Measurements from ENCODE around the gene NT5E.

Gene NT5E

DNA sequence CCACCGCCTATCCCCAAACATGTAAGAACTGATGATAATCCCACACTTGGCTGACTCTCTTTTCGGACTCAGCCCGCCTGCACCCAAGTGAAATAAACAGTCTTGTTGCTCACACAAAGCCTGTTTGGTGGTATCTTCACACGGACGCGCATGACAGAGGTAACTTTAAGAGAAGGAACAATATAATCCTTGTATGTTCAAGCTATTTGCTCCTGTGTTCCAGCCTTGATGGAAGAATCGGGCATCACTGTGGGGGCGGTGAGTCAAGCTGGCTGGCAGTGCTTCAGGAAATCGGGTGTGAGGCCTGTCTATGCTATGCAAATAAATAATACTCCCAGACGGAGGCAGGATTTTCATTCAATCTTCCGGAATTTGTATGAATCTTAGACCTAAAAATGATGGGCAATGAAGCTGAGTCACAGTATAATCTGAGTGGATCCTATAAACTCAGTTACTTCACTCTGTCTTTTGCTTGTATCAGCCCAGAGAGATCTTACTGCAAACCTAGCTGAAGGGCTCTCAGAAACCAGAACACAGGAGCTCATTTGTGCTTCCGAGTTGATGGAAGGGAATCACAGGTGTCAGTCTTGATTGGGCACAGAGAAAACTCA is 45.2 kb upstream of the NT5E start:
- Histone ChIP-seq H3K4me3 (no peak overlapping the region), H3K27ac (peak overlapping the region in 1 of 2 donors; percentile 71)
- DNase-seq (ENCODE audit: low spot score): no peak
- TF ChIP-seq, protein P1, sequence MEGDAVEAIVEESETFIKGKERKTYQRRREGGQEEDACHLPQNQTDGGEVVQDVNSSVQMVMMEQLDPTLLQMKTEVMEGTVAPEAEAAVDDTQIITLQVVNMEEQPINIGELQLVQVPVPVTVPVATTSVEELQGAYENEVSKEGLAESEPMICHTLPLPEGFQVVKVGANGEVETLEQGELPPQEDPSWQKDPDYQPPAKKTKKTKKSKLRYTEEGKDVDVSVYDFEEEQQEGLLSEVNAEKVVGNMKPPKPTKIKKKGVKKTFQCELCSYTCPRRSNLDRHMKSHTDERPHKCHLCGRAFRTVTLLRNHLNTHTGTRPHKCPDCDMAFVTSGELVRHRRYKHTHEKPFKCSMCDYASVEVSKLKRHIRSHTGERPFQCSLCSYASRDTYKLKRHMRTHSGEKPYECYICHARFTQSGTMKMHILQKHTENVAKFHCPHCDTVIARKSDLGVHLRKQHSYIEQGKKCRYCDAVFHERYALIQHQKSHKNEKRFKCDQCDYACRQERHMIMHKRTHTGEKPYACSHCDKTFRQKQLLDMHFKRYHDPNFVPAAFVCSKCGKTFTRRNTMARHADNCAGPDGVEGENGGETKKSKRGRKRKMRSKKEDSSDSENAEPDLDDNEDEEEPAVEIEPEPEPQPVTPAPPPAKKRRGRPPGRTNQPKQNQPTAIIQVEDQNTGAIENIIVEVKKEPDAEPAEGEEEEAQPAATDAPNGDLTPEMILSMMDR (IDR thresholded peaks at IDR 0.05): no peak

DNA sequence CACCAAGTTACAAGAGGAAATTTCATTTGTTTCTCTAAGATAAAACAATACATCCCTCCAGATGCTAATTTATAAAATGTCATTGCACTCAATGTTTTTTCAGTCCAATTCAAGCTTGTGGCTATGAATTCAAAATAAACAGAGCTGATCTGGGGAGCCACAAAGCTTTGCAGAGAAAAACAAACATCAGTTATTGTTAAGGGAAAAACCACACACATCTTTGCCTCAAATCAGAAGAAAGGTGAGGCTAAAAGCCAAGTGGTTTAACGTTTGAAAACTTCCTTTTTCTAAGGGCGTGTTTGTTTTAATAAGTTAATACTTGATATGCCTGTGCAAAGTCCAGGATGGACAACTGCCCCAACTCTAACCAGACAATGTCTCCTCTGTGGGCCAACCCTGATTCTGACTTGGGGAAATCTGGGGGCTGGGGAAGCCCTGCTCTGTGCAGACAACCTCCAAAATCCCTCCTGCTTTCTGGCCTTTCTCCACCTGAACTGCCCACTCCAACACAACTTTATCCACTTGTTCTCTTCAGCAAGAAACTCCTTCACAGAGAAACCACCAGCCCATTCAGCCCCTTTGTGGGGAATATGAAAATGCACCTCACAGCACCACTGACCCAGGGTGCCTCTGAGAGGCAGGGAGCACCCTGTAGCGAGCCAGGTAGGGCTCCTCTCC is 44.6 kb upstream of the NT5E start:
- H3K4me3 ChIP-seq: no peak overlapping the region
- DNase-seq (ENCODE audit: low spot score): no peak
- peak overlapping the region in 1 of 2 donors; percentile 3 for H3K27ac ChIP-seq
- TF ChIP-seq, protein P1 (IDR thresholded peaks at IDR 0.05): no peak

DNA sequence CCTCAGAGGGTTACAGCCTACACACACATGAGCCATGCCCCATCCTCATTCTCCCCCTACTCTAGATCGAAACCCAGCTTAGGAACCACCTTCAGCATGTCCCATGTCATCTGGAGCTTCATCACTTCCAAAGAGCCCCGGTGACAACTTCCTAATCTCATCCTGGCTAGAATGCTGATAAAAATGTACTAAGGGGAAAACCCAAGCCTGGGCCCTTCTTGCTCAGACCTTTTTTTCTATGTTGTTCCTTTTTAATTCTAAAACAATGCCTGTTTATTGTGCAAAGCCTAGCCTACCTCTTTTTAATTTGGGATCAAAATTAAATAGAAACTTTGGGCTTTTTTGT is 44.1 kb upstream of the NT5E start:
- TF ChIP-seq, protein P1 (IDR thresholded peaks at IDR 0.05): no peak
- Histone ChIP-seq H3K4me3 (no peak overlapping the region), H3K27ac (no peak overlapping the region)
- no peak for DNase-seq (ENCODE audit: low spot score)

DNA sequence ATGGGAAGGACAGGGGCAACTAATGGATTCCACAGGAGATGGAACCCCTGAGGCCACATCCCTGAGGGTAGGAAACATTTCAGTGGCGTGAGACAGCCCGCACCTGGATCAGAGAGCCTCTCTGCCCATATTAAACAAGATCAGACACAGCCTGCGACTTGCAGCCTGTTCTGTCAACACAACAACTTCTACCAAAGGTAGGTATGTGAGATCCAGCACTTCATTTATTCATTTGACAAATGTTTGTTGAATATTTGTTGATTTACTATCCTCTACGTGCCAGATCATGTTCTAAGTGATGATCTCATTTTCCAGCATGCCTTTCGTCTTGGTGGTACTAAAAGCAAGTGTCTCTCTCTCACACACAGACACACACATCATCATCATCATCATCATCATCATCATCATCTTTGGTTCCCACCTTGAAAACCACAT is 43.2 kb upstream of the NT5E start:
- no peak overlapping the region for H3K4me3 ChIP-seq
- no peak for DNase-seq (ENCODE audit: low spot score)
- no peak overlapping the region for H3K27ac ChIP-seq
- TF ChIP-seq, protein P1 (IDR thresholded peaks at IDR 0.05): no peak

DNA sequence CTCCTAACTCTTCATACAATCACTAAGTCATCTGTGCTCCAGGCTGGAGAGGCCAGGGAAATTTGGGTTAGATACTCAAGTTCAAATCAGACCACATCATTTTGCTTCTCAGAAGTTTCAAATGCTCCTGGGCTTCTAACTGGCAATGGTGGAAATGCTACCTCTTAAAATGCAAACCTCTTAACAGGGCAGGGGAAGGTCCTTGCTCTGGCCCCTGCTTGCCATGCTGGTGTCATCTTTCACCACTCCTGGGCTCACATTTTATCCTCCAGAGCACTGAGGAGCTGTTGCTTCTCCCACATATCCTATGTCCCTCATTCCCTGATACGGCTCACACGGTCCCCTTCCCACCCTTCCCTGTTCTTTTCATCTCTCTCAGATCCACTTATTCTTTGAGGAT is 41.8 kb upstream of the NT5E start:
- TF ChIP-seq, protein P1 (IDR thresholded peaks at IDR 0.05): no peak

DNA sequence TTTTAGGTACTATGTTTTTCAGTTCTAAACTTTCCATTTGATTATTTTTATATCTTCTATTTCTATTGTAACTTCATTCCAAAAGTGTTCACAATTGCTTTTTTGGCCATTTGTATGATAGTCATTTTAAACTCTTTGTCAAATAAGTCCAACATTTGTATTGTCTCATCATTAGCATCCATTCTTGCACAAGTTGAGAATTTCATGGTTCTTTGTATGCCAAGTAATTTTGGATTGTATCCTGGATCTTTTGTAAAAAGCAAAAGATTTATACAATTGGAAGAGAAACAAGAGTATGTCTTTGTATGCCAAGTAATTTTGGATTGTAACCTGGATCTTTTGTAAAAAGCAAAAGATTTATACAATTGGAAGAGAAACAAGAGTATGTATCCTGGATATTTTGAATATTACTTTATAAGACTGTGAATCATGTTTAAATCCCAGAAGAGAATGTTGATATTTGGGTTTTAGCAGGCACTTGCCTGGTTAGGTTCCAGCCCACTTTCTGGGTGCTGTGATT is 36.9 kb upstream of the NT5E start:
- TF ChIP-seq, protein P1 (IDR thresholded peaks at IDR 0.05): no peak
- Histone ChIP-seq H3K27ac (no peak overlapping the region), H3K4me3 (no peak overlapping the region)
- DNase-seq (ENCODE audit: low spot score): no peak

More for the DNA sequence above, 41.8 kb upstream of the NT5E start:
- H3K27ac ChIP-seq: no peak overlapping the region
- no peak overlapping the region for H3K4me3 ChIP-seq
- DNase-seq (ENCODE audit: low spot score): no peak

DNA sequence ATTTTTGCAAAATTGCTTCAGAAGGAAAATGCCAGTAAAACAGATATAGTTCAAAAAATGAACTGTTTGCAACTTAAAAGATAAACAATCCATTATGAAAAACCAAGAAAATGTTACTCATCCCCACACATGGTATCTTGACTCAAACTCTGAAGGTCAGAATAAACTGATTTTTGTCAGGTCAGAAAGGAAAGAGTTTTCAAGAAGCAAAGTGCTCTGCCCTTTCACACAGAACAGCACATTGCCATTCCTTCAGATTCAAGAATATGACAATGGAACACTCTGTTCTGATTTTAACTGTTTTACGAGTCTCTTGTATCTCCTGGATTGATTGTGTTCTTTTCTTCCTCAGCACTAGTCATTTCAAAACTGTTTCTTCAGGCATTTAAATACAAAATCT is 33.8 kb upstream of the NT5E start:
- Histone ChIP-seq H3K4me3 (no peak overlapping the region), H3K27ac (no peak overlapping the region)
- no peak for DNase-seq (ENCODE audit: low spot score)
- TF ChIP-seq, protein P1 (IDR thresholded peaks at IDR 0.05): no peak
